HS-5 (cell line): Measurements from ENCODE around the gene TRNT1.

Experiments
- DNase-seq: peaks from one replicate; pipeline ENCODE4 v3.0.0-alpha.2; 2012; ENCODE audit warnings: low read depth

The TRNT1 gene

DNA sequence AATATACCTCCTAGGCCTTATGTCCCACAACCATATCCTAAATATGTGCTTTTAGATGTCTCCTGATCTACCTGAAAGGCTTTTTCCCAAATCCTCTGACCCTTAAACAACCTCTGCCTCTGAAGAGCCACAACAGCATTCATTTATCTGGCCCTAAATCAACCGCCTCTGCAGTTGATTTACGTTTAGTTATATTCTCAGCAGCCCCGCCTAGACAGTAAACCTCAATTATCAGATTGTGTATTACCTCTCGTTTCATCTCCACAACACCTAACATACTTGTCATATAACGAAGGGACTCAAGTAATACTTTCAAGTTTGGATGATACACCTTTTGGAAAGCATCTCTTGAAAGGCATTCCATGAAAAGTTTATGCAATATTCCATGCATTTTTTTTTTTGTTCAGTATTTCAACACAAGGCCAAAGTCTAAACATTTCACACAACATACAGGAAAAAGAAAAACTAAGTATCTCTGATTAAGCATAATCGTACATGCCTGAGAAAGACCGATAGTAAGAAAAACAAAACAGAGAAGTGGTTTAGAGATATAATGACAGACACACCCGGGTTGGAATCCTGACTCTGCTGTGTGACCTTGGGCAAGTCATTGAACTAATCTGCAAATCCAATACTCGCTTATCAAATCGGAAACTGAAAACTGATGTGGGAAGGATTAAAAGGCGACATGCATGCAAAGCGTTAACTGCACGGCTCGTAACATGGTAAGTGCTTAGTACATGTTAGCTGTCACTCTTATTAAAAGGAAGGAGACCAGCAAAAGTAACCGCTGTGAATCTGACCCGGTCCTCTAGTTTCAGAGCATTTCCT, 52.0 kb downstream of the TRNT1 start:
- no peak for DNase-seq

DNA sequence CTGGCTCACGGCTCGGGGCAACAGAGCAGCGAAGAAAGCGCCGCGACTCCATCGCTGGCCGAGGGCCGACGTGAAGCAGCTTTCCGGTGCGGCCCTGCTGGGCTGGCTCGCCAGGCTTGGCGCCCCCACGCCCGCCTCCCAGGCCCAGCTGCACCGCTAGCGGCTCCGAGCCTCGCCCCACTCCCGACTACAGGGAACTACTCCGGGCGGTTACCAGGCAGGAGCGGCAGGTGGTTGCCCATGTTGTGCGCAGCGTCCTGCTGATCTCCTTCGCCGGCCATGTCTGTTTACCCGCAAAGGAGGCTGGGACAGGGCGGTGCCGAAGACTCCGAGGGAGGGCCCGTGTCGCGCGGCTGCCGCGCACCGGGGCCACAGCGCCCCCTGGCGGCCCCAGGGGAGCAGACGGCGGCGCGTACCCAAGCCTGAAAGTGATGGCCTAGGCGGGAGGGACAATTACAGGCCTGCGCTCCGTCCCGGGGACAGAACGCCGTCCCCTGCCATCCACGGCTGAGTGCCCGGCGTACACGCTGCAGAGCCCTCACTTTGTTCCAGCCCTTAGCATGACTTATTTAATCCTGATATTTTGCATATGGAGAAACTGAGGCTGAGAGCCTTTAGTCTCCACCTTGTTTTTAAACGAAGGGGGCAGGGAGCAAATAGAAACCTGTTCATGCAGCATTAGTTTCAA, 52.8 kb downstream of the TRNT1 start, which contains the start of gene CRBN:
Gene CRBN, minus strand, starts transcription at position 285 of the 688 bp plus-strand sequence. Its CDS starts 4 bp downstream, at position 281.
- peak; percentile 50 for DNase-seq

DNA sequence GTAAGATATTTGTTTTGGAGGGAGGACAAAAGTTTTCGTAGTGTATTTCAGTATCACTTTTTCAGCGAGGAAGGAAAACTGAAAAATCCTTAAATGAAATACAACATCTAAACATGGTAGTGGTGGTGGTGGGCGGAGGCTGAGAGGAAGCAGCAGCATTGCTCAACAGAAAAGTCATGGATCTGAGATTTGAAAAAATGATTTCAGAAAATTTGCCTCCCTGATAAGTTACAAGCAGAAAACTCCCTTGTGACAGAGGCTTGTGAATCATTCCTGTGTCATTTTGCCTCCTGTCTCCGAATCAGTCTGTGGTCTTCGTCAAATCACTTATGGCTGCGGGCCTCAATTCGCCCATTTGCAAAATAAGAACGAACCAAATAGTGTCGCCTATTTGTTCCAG, 53.7 kb downstream of the TRNT1 start:
- no peak for DNase-seq

DNA sequence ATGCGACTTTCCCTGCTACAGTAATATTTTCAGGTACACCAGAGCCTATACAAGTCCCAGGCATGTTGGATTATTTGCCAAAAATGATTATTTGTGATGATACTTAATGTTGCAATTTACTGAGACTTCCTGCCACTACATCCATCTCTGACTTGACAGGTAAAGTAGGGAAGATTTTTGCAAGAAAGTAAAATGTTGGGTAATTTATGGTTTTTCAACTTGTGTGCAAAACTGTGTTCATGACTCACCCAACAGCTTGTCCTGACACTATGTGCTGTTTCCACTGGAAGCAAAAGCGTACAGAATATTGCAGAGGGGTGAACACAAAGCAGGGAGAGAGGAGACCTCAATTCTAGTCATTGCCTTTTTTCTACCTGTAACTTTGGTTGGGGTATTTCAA, 58.1 kb downstream of the TRNT1 start:
- DNase-seq, result no peak

DNA sequence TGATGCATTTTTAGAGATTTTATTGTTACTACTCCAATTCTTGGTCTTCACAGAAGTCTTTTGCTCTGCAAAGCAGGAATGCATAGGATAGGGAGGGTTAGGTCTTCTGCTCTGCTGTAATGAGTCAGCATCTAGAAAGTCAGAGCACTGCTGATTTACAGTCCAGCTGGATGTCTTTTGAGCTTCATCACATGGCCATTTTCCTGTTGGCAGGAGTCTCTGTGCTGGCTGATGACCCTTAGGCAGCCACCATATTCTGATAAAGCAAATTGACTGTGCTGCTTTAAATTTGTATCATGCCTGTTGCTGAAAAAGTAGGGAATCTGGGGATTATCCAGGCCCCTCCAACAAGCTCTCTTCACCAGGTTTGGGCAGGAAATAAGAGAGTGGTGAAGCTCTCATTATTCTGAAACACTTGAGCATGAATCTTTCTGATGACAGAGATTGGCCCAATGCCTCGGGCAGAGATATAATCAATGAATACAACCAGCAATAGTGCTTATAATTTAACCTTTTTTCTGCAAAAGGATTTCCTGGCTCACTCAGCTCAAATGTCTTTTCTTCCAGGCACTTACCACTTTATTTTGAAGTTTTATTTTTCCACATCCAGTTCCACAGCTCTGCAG, 62.5 kb downstream of the TRNT1 start:
- DNase-seq, result no peak

DNA sequence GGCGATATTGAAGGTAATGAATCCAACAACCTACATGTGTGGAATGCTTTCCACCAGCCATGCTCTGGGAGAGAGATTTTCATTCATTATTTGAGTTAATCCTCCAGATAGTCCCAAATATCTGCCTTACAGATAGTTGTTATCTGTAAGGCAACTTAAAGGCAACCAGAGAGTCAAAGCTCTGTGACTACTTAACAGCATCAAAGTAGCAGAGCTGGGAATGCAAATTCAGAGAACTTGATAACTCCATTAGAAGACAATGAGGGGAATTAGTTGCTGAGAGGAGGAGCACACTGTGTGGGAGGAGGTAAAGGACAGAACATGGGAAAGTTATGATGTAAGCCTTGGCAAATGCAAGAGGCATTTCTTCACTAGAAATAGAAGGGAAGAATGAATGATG, 63.2 kb downstream of the TRNT1 start:
- DNase-seq, result no peak

DNA sequence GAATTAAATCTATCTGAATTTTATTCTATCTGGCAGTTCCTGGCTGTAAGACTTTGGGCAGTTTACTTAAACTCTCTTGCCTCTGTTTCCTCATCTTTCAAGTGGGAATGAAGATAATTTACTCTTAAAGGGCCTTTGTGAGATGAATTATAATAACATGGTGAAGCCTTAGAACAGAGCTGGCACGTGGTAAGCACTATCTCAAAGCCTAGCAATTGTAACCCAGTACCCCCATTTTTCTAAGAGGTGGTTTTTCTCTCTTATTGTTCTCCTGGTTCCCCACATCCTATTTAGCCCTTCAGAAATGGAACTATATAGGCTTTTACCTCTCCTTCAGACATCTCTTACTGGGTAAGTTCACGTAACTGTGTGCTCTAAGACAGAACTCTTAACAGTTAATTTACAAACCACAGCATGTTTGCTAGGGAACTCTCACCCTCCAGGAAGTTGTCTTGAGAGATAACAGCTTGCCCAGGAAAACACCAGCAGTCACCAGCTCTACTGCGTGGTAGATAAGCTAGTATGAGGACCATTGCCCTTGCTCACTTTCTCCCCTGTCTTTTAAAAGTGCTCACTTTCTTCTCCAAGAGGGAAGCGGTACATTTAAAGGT, 65.0 kb downstream of the TRNT1 start:
- no peak for DNase-seq

DNA sequence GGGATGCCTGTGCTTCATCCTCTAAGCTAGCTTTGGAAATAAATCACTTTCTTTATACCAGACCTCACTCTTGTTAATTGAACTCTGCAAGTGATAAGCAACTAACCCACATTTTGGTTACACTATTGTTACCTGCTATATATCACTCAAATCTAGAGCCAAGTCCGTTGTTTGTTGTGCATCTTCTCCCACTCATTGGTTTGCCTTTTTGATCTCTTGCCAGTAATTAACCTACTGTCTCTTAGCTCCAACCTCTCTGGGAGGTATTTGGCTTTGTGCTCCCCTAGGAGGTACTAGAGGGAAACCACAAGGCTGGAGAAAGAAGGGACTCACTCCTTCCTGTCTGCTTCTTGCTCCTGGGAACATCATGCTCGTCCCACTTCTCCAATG, 65.5 kb downstream of the TRNT1 start:
- DNase-seq, result no peak

DNA sequence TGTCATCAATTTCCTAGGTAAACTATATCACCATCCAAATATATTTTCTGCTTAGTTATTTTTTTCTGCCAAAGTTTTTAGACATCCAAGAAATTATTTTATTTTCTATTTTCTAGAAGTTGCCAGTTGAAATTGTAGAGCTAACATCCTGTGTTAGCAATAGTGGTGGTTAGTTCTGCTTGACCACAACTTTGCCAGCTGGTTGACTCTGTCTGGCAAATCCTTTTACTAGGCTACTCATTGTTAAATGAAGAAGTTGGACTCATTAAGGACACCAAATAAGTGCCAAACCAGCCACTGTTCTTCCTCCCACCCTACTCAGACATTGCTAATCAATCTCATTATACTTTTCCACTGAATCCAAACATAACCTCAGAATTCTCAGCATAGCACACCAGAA, 68.1 kb downstream of the TRNT1 start:
- DNase-seq, result no peak

DNA sequence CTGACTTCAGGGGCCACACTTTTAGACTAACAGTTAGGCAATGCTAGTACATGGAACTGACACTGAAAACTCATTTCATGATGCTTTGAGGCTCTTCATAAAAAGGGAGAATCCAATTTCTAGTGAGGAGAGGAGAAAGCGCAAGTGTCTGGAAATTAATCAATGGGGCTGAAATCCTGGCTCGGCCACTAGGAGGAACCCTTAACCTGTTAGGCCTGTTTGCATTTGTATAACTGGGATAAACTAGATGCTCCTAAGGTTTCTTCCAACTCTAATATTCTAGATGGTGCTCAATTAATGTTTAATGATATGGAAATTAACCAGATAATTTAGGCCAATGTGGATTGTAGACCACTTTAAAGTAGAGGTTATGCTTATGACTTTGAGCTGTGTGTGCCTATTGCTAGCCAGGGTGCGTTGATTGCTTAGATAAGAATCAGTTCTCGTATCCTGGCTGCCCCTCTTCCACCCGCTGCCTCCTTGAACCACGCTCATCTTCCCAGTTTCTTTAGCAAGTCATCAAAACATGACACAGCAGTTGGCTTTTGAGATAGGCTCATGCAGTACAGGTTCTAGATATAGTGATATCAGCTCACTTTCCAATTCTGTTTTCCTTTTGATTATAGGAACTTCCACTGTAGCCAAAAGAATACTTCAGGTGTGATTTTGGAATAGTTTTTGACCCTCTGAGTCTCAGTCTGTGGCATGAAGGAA, 69.6 kb downstream of the TRNT1 start:
- no peak for DNase-seq
